ENCODE results near the gene SBK3.

SBK3 gene

GRCh38 chr19:55528030-55528803 is 17.1 kb downstream of the SBK3 start:
- no peak overlapping the region for H3K4me3 Mint-ChIP-seq
- H3K9me3 Mint-ChIP-seq = no peaks in the 10 kb centered on the region
- ATAC-seq (replicated peaks) (no peak), DNase-seq (no peak)
- no peaks in the 10 kb centered on the region for H3K36me3 Mint-ChIP-seq (ENCODE audit: insufficient read depth)
- no peak overlapping the region for H3K27ac Mint-ChIP-seq
- H3K27me3 Mint-ChIP-seq = no peaks in the 10 kb centered on the region
- H3K4me1 Mint-ChIP-seq (ENCODE audit: low read depth in 2 of 2) = no peaks in the 10 kb centered on the region

GRCh38 chr19:55527197-55528029 is 17.9 kb downstream of the SBK3 start:
- DNase-seq (no peak), ATAC-seq (replicated peaks) (no peak)

GRCh38 chr19:55526216-55527196 is 18.8 kb downstream of the SBK3 start:
- H3K4me3 Mint-ChIP-seq = no peak overlapping the region
- ATAC-seq (replicated peaks) (no peak), DNase-seq (no peak)
- H3K9me3 Mint-ChIP-seq = no peaks in the 10 kb centered on the region
- peaks cover 4% of the 10 kb centered on the region for H3K36me3 Mint-ChIP-seq (ENCODE audit: insufficient read depth)
- no peak overlapping the region for H3K27ac Mint-ChIP-seq
- no peaks in the 10 kb centered on the region for H3K27me3 Mint-ChIP-seq
- H3K4me1 Mint-ChIP-seq (ENCODE audit: low read depth in 2 of 2) = no peaks in the 10 kb centered on the region

More at GRCh38 chr19:55527197-55528029, 17.9 kb downstream of the SBK3 start:
- Mint-ChIP-seq H3K4me3 (no peak overlapping the region), H3K4me1 (ENCODE audit: low read depth in 2 of 2) (no peaks in the 10 kb centered on the region), H3K27me3 (no peaks in the 10 kb centered on the region), H3K27ac (no peak overlapping the region), H3K9me3 (no peaks in the 10 kb centered on the region), H3K36me3 (ENCODE audit: insufficient read depth) (no peaks in the 10 kb centered on the region)

- Mint-ChIP-seq H3K4me1 (ENCODE audit: low read depth in 2 of 2) (no peaks in the 10 kb centered on the region), H3K9me3 (no peaks in the 10 kb centered on the region), H3K27ac (no peak overlapping the region), H3K27me3 (no peaks in the 10 kb centered on the region), H3K36me3 (ENCODE audit: insufficient read depth) (peaks cover 4% of the 10 kb centered on the region), H3K4me3 (no peak overlapping the region)
- no peak for ATAC-seq (replicated peaks)
- no peak for DNase-seq
Measured at GRCh38 chr19:55525289-55526101, 19.8 kb downstream of the SBK3 start.

GRCh38 chr19:55520691-55521292 is 24.6 kb downstream of the SBK3 start:
- ATAC-seq (replicated peaks) = no peak

GRCh38 chr19:55519451-55520311 is 25.7 kb downstream of the SBK3 start:
- Mint-ChIP-seq H3K27ac (no peak overlapping the region), H3K4me1 (ENCODE audit: low read depth in 2 of 2) (peaks cover 3 to 4% of the 10 kb centered on the region in 2 donors), H3K27me3 (no peaks in the 10 kb centered on the region), H3K9me3 (no peaks in the 10 kb centered on the region), H3K4me3 (no peak overlapping the region), H3K36me3 (ENCODE audit: insufficient read depth) (peaks cover 4% of the 10 kb centered on the region)
- no peak for ATAC-seq (replicated peaks)
- no peak for DNase-seq

More at GRCh38 chr19:55520691-55521292, 24.6 kb downstream of the SBK3 start:
- Mint-ChIP-seq H3K9me3 (no peaks in the 10 kb centered on the region), H3K4me3 (no peak overlapping the region), H3K36me3 (ENCODE audit: insufficient read depth) (peaks cover 4% of the 10 kb centered on the region), H3K4me1 (ENCODE audit: low read depth in 2 of 2) (peaks cover 3 to 4% of the 10 kb centered on the region in 2 donors), H3K27me3 (no peaks in the 10 kb centered on the region), H3K27ac (no peak overlapping the region)
- DNase-seq = no peak

- H3K36me3 Mint-ChIP-seq (ENCODE audit: insufficient read depth) = peaks cover 4% of the 10 kb centered on the region
- DNase-seq = peak; percentile 86 to 89 (median 87)
- no peaks in the 10 kb centered on the region for H3K9me3 Mint-ChIP-seq
- peak overlapping the region; percentile 76 to 79 for H3K27ac Mint-ChIP-seq
- peak; percentile 100 for ATAC-seq (replicated peaks)
- H3K4me1 Mint-ChIP-seq (ENCODE audit: low read depth in 2 of 2) = peaks cover 3 to 4% of the 10 kb centered on the region in 2 donors
- peak overlapping the region; percentile 65 to 71 for H3K4me3 Mint-ChIP-seq
- H3K27me3 Mint-ChIP-seq = peaks cover 12 to 21% of the 10 kb centered on the region in 2 donors
Measured at GRCh38 chr19:55516878-55517620, 28.3 kb downstream of the SBK3 start.

- H3K27me3 Mint-ChIP-seq = peaks cover 37 to 39% of the 10 kb centered on the region in 2 donors
- ATAC-seq (replicated peaks) (no peak), DNase-seq (no peak)
- H3K27ac Mint-ChIP-seq = no peak overlapping the region
- H3K36me3 Mint-ChIP-seq (ENCODE audit: insufficient read depth) = peaks cover 4% of the 10 kb centered on the region
- H3K9me3 Mint-ChIP-seq = no peaks in the 10 kb centered on the region
- H3K4me1 Mint-ChIP-seq (ENCODE audit: low read depth in 2 of 2) = peaks cover 9 to 11% of the 10 kb centered on the region in 2 donors
- H3K4me3 Mint-ChIP-seq = no peak overlapping the region
Measured at GRCh38 chr19:55508120-55508519, 37.2 kb downstream of the SBK3 start.

- H3K9me3 Mint-ChIP-seq = no peaks in the 10 kb centered on the region
- peaks cover 12 to 15% of the 10 kb centered on the region in 2 donors for H3K27me3 Mint-ChIP-seq
- peaks cover 9 to 13% of the 10 kb centered on the region in 2 donors for H3K4me1 Mint-ChIP-seq (ENCODE audit: low read depth in 2 of 2)
- DNase-seq (no peak), ATAC-seq (replicated peaks) (no peak)
- no peak overlapping the region for H3K4me3 Mint-ChIP-seq
- no peak overlapping the region for H3K27ac Mint-ChIP-seq
- H3K36me3 Mint-ChIP-seq (ENCODE audit: insufficient read depth) = peaks cover 3% of the 10 kb centered on the region
Measured at GRCh38 chr19:55504981-55505380, 40.4 kb downstream of the SBK3 start.

- Mint-ChIP-seq H3K4me1 (ENCODE audit: low read depth in 2 of 2) (peaks cover 9 to 13% of the 10 kb centered on the region in 2 donors), H3K27ac (peak overlapping the region; percentile 83 to 89), H3K9me3 (no peaks in the 10 kb centered on the region), H3K36me3 (ENCODE audit: insufficient read depth) (peaks cover 3% of the 10 kb centered on the region), H3K4me3 (peak overlapping the region; percentile 77 to 87), H3K27me3 (peaks cover 12% of the 10 kb centered on the region in 2 donors)
- DNase-seq = no peak
- no peak for ATAC-seq (replicated peaks)
Measured at GRCh38 chr19:55504252-55504603, 41.1 kb downstream of the SBK3 start.
